ENCODE results near the gene RAPGEF2.

- TF ChIP-seq CTCF (IDR thresholded peaks at IDR 0.05) = no peak
- TF ChIP-seq POLR2AphosphoS5 (IDR thresholded peaks at IDR 0.05; ENCODE audit: low read depth, low read length) = no peak
- TF ChIP-seq REST (IDR thresholded peaks at IDR 0.05; ENCODE audit: insufficient read depth in 1 of 2, low read depth in 2 of 2, low read length in 1 of 2) = no peak
- TF ChIP-seq SIN3A (IDR thresholded peaks at IDR 0.05; ENCODE audit: borderline replicate concordance, insufficient read depth, low read depth, low read length) = no peak
Observed at GRCh38 chr4:159127745-159128518, 25.1 kb downstream of the RAPGEF2 start.

Data from Panc1 (cell line).